Progenitor cell of endocrine pancreas (in vitro differentiated cells): ENCODE data around the gene BTBD16. TPM values are rescaled to one million over a fixed set of nuclear protein-coding genes. Genes with fewer than 3 reads are reported as not detected.

ENCODE experiments used
- DNase-seq: peaks from one replicate; pipeline ENCODE4 v3.0.0; 2021; ENCODE audit warnings: low spot score; ENCODE audit not compliant: unreplicated experiment
- H3K27ac Mint-ChIP-seq: 2 replicates; pipeline ENCODE4 v1.8.0; 2021; ENCODE audit warnings: mild to moderate bottlenecking, moderate library complexity, mixed read lengths
- H3K27me3 Mint-ChIP-seq: 2 replicates; pipeline ENCODE4 v1.8.0; 2021; ENCODE audit warnings: mixed read lengths
- H3K36me3 Mint-ChIP-seq: 2 replicates; pipeline ENCODE4 v1.8.0; 2022; ENCODE audit warnings: mixed read lengths; ENCODE audit not compliant: insufficient read depth
- H3K4me1 Mint-ChIP-seq: 2 replicates; pipeline ENCODE4 v1.8.0; 2021; ENCODE audit warnings: low read depth, mixed read lengths
- H3K4me3 Mint-ChIP-seq: 2 replicates; pipeline ENCODE4 v1.8.0; 2021; ENCODE audit warnings: low read depth, mild to moderate bottlenecking, moderate library complexity, mixed read lengths
- H3K9me3 Mint-ChIP-seq: 2 replicates; pipeline ENCODE4 v1.8.0; 2021; ENCODE audit warnings: low read depth, mixed read lengths
- total RNA-seq: library from RNA; stranded (reverse); gene quantifications from 2 replicates; pipeline ENCODE4 v1.2.1, GENCODE V29; 2021
- TF ChIP-seq, protein P1 (sequence below): fragments of 200-600 bp; sonication (generic); IDR thresholded peaks from one replicate; pipeline ENCODE4 v1.5.0; 2021; ENCODE audit warnings: antibody characterized with exemption, mild to moderate bottlenecking; ENCODE audit not compliant: unreplicated experiment

BTBD16 gene
- total RNA-seq, 1 donor from 2014 or later, result not detected

DNA sequence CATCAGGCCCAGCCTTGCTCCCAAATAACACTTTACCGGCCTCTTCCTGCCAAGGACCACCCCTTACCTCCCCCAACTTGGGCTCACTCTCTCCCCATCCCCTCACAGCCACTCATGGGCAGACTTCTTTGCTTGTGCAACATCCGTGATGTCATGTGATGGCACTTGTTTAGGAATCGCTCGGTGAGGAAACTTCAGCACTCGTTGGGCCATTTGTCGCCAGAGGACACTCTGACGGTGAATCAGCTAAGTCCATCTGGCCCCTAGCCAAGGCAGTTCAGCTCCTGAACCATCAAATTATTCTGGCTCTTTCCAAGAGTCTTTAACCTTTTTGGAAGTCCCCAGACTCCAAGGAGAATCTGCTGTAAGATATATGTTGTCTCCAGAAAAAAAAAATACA is 19.2 kb downstream of the BTBD16 start:
- Mint-ChIP-seq H3K9me3 (no peaks in the 10 kb centered on the region), H3K27me3 (peaks cover 5% of the 10 kb centered on the region), H3K36me3 (no peaks in the 10 kb centered on the region), H3K27ac (no peak overlapping the region), H3K4me1 (peaks cover 3% of the 10 kb centered on the region), H3K4me3 (no peak overlapping the region)
- TF ChIP-seq, protein P1, sequence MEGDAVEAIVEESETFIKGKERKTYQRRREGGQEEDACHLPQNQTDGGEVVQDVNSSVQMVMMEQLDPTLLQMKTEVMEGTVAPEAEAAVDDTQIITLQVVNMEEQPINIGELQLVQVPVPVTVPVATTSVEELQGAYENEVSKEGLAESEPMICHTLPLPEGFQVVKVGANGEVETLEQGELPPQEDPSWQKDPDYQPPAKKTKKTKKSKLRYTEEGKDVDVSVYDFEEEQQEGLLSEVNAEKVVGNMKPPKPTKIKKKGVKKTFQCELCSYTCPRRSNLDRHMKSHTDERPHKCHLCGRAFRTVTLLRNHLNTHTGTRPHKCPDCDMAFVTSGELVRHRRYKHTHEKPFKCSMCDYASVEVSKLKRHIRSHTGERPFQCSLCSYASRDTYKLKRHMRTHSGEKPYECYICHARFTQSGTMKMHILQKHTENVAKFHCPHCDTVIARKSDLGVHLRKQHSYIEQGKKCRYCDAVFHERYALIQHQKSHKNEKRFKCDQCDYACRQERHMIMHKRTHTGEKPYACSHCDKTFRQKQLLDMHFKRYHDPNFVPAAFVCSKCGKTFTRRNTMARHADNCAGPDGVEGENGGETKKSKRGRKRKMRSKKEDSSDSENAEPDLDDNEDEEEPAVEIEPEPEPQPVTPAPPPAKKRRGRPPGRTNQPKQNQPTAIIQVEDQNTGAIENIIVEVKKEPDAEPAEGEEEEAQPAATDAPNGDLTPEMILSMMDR, result no peak
- no peak for DNase-seq

DNA sequence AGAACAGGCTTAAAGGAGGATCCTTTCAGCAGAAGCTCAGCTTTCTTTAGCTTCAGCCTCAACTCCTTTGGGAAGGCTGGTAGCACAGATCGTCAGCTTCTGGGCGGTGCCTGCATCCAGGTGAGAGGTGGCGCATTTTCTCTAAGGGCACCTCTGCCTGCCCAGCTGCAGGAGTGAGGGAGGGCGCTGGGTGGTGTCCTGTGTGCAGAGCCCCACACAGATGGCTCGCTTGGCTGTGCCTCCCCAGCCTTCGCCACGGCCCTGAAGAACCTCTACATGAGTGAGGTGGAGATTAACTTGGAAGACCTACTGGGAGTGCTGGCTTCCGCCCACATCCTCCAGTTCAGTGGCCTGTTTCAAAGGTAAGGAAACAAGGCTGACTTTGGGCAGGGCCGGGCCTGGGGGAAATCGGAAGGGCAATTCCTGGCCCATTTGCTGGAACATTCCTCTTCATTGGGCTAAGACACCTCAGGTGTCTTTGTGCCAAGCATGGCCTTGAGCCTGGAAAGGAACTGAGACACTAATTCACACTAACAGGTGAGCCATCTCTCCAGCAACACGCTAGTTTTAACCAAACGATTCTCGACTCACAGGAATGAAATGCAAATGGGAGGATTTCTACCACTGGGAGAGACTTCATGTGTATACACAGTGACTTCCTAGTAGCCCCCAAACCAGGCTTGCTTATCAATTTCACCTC is 19.9 kb downstream of the BTBD16 start:
- Mint-ChIP-seq H3K27ac (no peak overlapping the region), H3K9me3 (no peaks in the 10 kb centered on the region), H3K4me1 (peaks cover 3% of the 10 kb centered on the region), H3K36me3 (no peaks in the 10 kb centered on the region), H3K4me3 (no peak overlapping the region), H3K27me3 (peaks cover 5% of the 10 kb centered on the region)
- TF ChIP-seq, protein P1, result no peak
- no peak for DNase-seq

DNA sequence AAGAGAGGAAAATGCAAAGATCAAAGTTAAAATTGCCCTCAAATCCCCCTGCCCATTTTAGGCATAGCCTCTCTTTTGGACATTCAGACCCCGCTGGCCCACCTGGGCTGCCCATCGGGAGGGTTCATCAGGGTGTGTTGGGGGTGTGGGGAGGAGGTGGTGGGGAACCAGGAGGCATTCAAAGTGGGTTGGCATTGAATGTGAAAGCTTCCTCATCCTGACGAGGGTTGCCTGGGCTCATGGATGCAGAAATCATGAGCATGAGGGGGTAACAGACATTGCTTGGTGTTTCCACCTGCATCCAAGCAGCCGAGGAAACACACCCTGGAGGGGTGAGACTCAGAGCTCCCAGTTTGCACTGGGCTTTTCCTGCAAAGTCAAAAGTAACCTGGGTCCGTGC is 20.6 kb downstream of the BTBD16 start:
- Mint-ChIP-seq H3K27ac (no peak overlapping the region), H3K4me1 (peaks cover 3% of the 10 kb centered on the region), H3K27me3 (peaks cover 8% of the 10 kb centered on the region), H3K9me3 (no peaks in the 10 kb centered on the region), H3K36me3 (no peaks in the 10 kb centered on the region), H3K4me3 (no peak overlapping the region)
- DNase-seq, result no peak
- TF ChIP-seq, protein P1, result no peak

DNA sequence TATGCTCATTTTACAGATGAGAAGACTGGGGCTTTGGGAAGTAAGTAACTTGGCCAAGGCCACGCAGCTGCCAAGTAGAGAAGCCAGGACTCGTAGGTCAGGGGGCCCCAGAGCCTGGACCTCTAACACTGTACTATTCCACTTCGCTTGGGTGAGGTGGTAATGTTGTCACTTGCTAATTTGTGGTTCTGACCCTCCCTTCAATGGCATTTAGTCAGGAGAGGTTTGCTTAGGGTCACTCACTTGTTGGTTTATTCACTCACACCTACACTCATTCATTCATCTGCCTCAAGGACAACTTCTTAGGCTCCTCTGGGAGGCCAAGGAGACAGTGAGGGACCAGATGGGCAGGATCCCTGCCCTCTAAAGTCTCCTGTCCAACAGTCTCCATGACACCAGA is 21.3 kb downstream of the BTBD16 start:
- no peak overlapping the region for H3K4me3 Mint-ChIP-seq
- H3K4me1 Mint-ChIP-seq, result peaks cover 3% of the 10 kb centered on the region
- no peaks in the 10 kb centered on the region for H3K36me3 Mint-ChIP-seq
- TF ChIP-seq, protein P1, result no peak
- H3K27ac Mint-ChIP-seq, result no peak overlapping the region
- DNase-seq, result no peak
- peaks cover 6% of the 10 kb centered on the region for H3K27me3 Mint-ChIP-seq
- H3K9me3 Mint-ChIP-seq, result no peaks in the 10 kb centered on the region

DNA sequence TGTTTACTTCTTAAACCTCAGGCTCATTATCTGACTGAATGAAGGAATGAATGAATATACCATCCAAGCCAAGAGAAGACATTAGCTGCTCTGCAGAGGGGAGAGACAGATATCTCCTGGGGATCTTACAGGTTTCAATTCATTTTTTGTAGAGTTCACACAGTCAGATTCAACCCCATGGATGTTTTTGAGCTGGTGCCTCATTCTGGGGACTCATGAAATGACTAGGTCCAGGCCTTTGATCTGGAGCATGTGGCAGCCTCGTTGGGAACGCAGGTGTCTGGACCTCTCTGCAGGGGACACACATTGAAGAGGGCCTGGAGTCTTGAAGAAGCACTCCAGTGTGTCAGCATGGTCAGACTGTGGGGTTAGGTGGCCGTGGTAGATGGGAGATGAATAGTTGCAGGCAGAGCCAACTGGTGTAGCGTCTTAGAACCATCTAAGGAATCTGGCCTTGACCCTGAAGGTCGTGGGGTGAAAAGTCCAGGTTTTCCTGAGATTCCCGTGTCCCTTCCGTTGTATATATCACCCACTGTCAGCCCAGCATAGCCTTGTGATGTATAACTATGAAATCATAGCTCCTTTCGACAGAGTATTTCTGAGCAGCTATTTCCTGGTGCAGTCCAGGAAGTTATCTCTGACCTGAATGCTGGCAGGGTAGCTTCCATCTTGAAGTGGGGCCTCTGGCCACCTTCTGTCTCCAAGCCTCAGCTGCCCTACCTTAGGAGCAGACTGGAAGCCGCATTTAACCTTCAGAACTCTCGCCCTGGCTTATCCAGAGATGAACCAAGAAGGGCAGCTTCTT is 22.3 kb downstream of the BTBD16 start:
- H3K36me3 Mint-ChIP-seq, result no peaks in the 10 kb centered on the region
- DNase-seq, result no peak

More for the DNA sequence above, 22.3 kb downstream of the BTBD16 start:
- Mint-ChIP-seq H3K4me1 (peaks cover 3% of the 10 kb centered on the region), H3K9me3 (no peaks in the 10 kb centered on the region), H3K4me3 (no peak overlapping the region), H3K27ac (no peak overlapping the region), H3K27me3 (peaks cover 4% of the 10 kb centered on the region)
- TF ChIP-seq, protein P1, result no peak
